Body of pancreas (tissue), 4 donors: Measurements from ENCODE around the gene CSF2RB. TPM values are rescaled to one million over a fixed set of nuclear protein-coding genes. Genes with fewer than 3 reads are reported as not detected.

Source experiments
- ATAC-seq: fragments of 150-250 bp; one replicate; pipeline ENCODE4 v1.9.1; 2016
- DNase-seq, 4 donors: peaks; one replicate each; pipeline ENCODE4 v3.0.0-alpha.2; 2019
- H3K27ac ChIP-seq, 4 donors: fragments of 200-600 bp; sonication (generic); 1 replicate in 3 of 4; 2 replicates in 1 of 4; pipeline versions ENCODE4 v1.5.1 to v1.6.1; 2016 to 2019; ENCODE audit warnings: mild to moderate bottlenecking in 1 of 4, mixed read lengths in 1 of 4, moderate library complexity in 1 of 4
- H3K27me3 ChIP-seq, 2 donors: fragments of 200-600 bp; sonication (generic); one replicate each; pipeline ENCODE4 v1.6.0; 2016; ENCODE audit warnings: mild to moderate bottlenecking in 1 of 2
- H3K36me3 ChIP-seq, 2 donors: fragments of 200-600 bp; sonication (generic); replicated peaks in 1 of 2; 2 replicates each; pipeline ENCODE4 v1.5.1; 2016; ENCODE audit warnings: low read depth in 2 of 2; ENCODE audit not compliant: insufficient read depth in 1 of 2
- H3K4me1 ChIP-seq: fragments of 200-600 bp; sonication (generic); one replicate; pipeline ENCODE4 v1.6.0; 2016
- H3K4me3 ChIP-seq, 2 donors: fragments of 200-600 bp; sonication (generic); 1 replicate in 1 of 2; 2 replicates in 1 of 2; pipeline ENCODE4 v1.5.1; 2016 to 2019
- H3K9me3 ChIP-seq, 3 donors: fragments of 200-600 bp; sonication (generic); 1 replicate in 2 of 3; 2 replicates in 1 of 3; pipeline ENCODE4 v1.5.1; 2016
- CTCF ChIP-seq, 7 experiments: fragments of 450-650 bp in 4 of 7; fragments of 200-600 bp in 3 of 7; sonication (generic) in 3 of 7; IDR thresholded peaks; one replicate each; pipeline ENCODE4 v1.5.1; 2016 to 2019; ENCODE audit warnings: antibody characterized with exemption in 7 of 7
- POLR2A ChIP-seq, 3 donors: fragments of 450-650 bp; IDR thresholded peaks; one replicate each; pipeline ENCODE4 v1.6.1; 2016; ENCODE audit warnings: antibody characterized with exemption in 3 of 3, mild to moderate bottlenecking in 2 of 3
- WGBS, 2 donors: methylation state at CpG; one replicate each; pipeline ENCODE4 v1.1.5; 2017; 5-methylcytosine and 5-hydroxymethylcytosine counted together
- intact Hi-C: fragments of 100-400 bp; cut with DNase I; formaldehyde crosslinking; loops from one replicate; pipeline ENCODE4 v1.15.1; 2023
- total RNA-seq, 2 donors: library from RNA; depleted of rRNA; stranded (reverse); fragments of >200 nt; gene quantifications; one replicate each; pipeline ENCODE4 v1.1.0, GENCODE V29; 2016

CSF2RB gene
- total RNA-seq, 2 donors from 2014 or later, result 2.0 to 2.9 TPM

DNA sequence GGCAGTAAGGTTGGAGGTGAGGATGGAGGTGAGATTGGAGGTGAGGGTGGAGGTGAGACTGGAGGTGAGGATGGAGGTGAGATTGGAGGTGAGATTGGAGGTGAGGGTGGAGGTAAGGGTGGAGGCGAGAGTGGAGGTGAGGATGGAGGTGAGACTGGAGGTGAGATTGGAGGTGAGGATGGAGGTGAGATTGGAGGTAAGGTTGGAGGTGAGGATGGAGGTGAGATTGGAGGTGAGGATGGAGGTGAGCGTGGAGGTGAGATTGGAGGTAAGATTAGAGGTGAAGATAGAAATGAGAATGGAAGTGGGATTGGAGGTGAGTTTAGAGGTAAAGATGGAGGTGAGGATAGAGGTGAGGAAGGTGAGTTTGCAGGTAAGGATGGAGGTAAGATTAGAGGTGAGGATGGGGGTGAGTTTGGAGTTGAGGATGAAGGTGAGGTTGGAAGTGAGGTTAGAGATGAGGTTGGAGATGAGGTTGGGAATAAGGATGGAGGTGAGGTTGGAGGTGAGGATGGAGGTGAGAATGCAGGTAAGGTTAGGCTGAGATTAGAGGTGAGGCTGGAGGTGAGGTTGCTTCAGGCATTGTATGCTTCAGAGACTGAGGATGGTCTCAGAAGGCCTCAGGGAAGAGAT is 40.4 kb upstream of the CSF2RB start:
- peak overlapping the region in 2 of 4 donors; percentile 68 to 73 for H3K27ac ChIP-seq
- no peak for ATAC-seq
- intact Hi-C loops, result loop anchor here (5.0 kb wide), 1 partner anchor 104 kb away; no protein-coding TSS in a partner anchor

GRCh38 chr22:36873614-36874308 is 39.7 kb upstream of the CSF2RB start:
- peaks cover 13% of the 10 kb centered on the region for H3K4me1 ChIP-seq
- peak; percentile 81 for ATAC-seq
- TF ChIP-seq POLR2A (IDR thresholded peaks at IDR 0.05) (peak in 1 of 3 donors; percentile 28), CTCF (IDR thresholded peaks at IDR 0.05) (peak in 6 of 7 experiments; percentile 31 to 76 (median 63))
- peak overlapping the region in 2 of 4 donors; percentile 68 to 73 for H3K27ac ChIP-seq
- no peak overlapping the region for H3K4me3 ChIP-seq
- no peaks in the 10 kb centered on the region for H3K36me3 ChIP-seq
- no peaks in the 10 kb centered on the region for H3K9me3 ChIP-seq
- H3K27me3 ChIP-seq, result peaks cover 0 to 5% of the 10 kb centered on the region in 2 donors
- intact Hi-C loops, result loop anchor here (5.0 kb wide), 1 partner anchor 104 kb away; no protein-coding TSS in a partner anchor
- 32 to 36% methylated on average over 6 of the region's 6 CpGs for WGBS, 2 donors
- peak; percentile 40 to 73 (median 60) for DNase-seq

More for the DNA sequence above, 40.4 kb upstream of the CSF2RB start:
- 77 to 82% methylated on average over 2 of the region's 2 CpGs for WGBS, 2 donors
- Histone ChIP-seq H3K9me3 (no peaks in the 10 kb centered on the region), H3K27me3 (peaks cover 0 to 5% of the 10 kb centered on the region in 2 donors), H3K4me3 (no peak overlapping the region), H3K4me1 (peaks cover 13% of the 10 kb centered on the region), H3K36me3 (no peaks in the 10 kb centered on the region)
- DNase-seq, result no peak
- TF ChIP-seq POLR2A (IDR thresholded peaks at IDR 0.05) (no peak), CTCF (IDR thresholded peaks at IDR 0.05) (no peak)

DNA sequence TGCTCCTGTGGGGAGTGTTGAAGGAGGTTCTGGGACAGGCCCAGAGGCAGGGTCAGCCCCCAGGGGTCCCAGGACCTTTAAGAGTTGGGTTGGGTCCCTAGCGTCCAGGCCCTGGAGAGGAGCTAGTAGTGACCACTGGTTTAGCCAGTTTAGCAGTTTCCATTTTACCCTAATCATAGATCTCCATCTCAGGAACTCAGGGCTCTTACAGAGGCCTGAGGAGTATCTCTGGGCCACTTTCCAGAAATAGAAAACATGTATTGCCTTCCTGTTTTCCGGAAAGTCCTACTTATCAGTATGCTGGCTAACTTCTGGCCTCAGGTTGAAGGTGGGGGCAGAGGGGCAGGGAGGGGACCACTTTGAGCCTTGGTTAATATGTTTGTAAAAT is 39.1 kb upstream of the CSF2RB start:
- Histone ChIP-seq H3K27ac (peak overlapping the region in 2 of 4 donors; percentile 68 to 73), H3K4me1 (peaks cover 13% of the 10 kb centered on the region), H3K4me3 (no peak overlapping the region), H3K36me3 (no peaks in the 10 kb centered on the region), H3K27me3 (peaks cover 0 to 5% of the 10 kb centered on the region in 2 donors), H3K9me3 (no peaks in the 10 kb centered on the region)
- DNase-seq (no peak), ATAC-seq (peak; percentile 19)
- WGBS, 2 donors, result 22 to 70% methylated on average over 1 to 2 of the region's 2 CpGs
- no peak for TF ChIP-seq POLR2A (IDR thresholded peaks at IDR 0.05)
- intact Hi-C loops, result loop anchor here (5.0 kb wide), 1 partner anchor 103 kb away; no protein-coding TSS in a partner anchor

DNA sequence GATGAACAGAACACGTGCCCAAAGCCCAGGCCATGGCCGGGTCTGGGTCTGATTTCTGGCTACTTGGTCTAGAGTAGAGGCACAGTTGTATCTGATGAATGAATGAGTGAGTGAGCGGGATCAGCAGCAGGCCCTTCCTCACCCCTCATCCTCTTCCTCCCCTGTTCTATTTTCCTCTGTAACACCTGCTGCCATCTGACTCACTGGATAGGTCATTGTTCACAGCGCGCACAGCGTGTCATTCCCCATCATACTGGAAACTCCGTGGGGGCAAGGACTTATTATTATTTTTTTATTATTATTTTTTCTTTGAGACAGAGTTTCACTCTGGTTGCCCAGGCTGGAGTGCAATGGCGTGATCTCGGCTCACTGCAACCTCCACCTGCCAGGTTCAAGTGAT is 38.7 kb upstream of the CSF2RB start:
- peak overlapping the region in 2 of 4 donors; percentile 68 to 73 for H3K27ac ChIP-seq
- DNase-seq, result no peak
- 80 to 86% methylated on average over 9 of the region's 9 CpGs for WGBS, 2 donors
- H3K9me3 ChIP-seq, result no peaks in the 10 kb centered on the region
- H3K4me3 ChIP-seq, result no peak overlapping the region
- H3K36me3 ChIP-seq, result no peaks in the 10 kb centered on the region
- H3K27me3 ChIP-seq, result peaks cover 0 to 5% of the 10 kb centered on the region in 2 donors
- H3K4me1 ChIP-seq, result peaks cover 13% of the 10 kb centered on the region
- TF ChIP-seq POLR2A (IDR thresholded peaks at IDR 0.05), result no peak
- no peak for TF ChIP-seq CTCF (IDR thresholded peaks at IDR 0.05)
- intact Hi-C loops, result loop anchor here (5.0 kb wide), 1 partner anchor 103 kb away; no protein-coding TSS in a partner anchor
- no peak for ATAC-seq

DNA sequence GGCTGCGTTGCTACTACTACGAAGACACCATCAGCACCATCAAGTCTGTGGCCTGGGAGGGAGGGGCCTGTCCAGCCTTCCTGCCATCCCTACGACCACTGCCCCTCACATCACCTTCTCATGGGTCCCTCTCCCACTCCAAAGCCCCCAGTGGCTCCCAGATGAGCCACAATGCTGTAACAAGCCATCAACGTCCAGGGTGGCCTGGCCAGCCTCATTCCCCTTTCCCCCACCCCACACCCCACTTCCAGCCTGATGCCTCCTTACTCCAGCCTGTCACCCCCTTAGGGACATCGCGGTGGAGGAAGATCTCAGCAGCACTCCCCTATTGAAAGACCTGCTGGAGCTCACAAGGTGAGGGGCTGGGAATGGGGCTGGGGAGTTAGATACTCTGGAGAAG is 37.7 kb upstream of the CSF2RB start:
- H3K4me3 ChIP-seq, result no peak overlapping the region
- no peaks in the 10 kb centered on the region for H3K9me3 ChIP-seq
- no peak for DNase-seq
- H3K36me3 ChIP-seq, result no peaks in the 10 kb centered on the region
- TF ChIP-seq CTCF (IDR thresholded peaks at IDR 0.05), result no peak
- TF ChIP-seq POLR2A (IDR thresholded peaks at IDR 0.05), result no peak
- H3K27ac ChIP-seq, result no peak overlapping the region
- H3K4me1 ChIP-seq, result peaks cover 13% of the 10 kb centered on the region
- intact Hi-C loops, result no loop called here
- H3K27me3 ChIP-seq, result peaks cover 0 to 5% of the 10 kb centered on the region in 2 donors
- ATAC-seq, result no peak
- WGBS, 2 donors, result 66 to 78% methylated on average over 5 to 6 of the region's 6 CpGs
